ENCODE measurements around the gene KRT76. TPM values are rescaled to one million over a fixed set of nuclear protein-coding genes. Genes with fewer than 3 reads are reported as not detected.

The KRT76 gene
- not detected in 2 replicates for total RNA-seq

DNA sequence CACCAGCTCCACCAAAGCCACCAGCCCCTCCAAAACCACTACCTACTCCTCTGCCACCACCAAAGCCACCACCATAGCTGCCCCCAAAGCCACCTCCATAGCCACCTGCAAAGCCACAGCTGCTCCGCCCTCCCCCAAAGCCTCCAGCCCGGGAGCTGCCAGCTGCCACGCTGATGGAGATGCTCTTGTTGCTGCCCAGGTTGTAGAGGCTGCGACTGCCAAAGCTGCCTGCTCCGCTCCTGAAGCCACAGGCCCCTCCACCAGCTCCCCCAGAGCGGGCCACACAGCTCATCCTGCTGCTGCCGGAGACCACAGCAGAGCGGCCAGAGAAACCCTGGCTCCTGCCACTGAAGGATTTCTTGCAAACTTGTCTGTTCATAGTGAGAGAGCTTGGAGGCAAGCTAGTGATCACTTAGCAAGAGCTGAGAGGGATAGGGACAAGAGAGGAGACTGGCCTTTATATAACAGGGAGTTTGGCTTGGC, at the start of gene KRT76:
KRT76 (minus strand) TSS at position 433 of the 483 bp plus-strand sequence; CDS start at position 379, 54 bp downstream.

DNA sequence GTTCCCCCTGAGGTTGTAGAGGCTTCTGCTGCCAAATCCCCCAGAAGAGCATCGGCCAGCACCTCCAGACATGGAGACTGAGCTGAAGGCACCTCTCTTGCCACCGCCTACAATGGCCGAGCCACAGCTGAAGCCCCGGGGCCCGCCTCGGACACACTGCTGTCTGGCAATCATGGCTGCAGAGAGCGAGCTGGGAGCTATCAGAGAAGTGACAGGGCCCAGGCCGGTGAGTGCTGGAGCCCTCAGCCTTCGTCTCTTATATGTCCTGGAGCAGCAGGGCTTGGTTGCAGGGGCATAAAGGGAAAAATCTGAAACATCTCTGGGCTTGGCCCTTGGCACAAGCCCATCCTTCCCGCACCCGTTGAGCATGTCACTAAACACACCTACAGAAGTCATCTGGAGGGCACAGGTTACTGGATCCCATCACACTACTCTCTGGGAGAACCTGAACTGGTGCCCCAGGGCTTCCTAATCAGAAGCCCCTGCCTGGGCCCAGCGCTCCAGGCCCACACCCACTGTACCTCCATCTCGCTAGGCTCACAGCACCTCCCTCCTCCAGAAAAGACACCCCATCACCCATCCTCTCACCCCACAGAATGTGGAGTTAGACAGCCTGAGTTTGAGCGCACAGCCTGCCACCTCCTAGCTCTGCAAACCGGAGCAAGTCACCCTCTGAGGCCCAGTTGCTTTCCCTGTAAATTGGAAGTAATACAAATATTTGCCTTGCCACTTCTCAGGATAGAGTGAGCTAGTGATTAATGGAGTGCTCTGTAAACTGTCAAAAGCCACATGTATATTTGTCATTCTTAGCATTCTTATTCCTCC, 37.0 kb upstream of the KRT76 start, which contains the start of gene KRT4:
KRT4 (minus strand) TSS at position 232 of the 825 bp plus-strand sequence; CDS start at position 174, 58 bp downstream.

DNA sequence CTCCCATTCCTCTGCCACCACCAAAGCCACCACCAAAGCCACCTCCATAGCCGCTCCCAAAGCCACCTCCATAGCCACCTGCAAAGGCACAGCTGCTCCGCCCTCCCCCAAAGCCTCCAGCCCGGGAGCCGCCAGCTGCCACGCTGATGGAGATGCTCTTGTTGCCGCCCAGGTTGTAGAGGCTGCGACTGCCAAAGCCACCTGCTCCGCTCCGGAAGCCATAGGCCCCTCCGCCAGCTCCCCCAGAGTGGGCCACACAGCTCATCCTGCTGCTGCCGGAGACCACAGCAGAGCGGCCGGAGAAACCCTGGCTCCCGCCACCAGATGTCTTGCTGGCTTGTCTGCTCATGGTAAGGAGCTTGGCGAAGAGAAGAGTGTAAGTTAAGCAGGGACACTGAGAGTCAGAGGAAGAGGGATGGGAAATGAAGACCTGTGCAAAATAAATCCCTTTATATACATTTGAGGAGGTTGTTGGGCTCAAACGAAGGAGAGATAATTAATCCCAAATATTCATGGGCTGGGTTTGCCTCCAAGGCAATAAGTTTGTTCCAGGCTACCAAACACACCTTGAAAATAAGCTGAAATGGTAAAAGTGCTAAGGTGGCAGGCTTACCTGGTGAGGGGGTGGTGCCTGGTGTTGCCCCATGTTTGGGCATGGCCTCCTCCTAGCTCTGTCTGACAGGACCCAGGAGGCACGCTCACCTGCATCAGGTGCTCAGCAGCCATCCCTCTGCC, 18.7 kb upstream of the KRT76 start, which contains the start of gene KRT3:
KRT3 (minus strand) TSS at position 424 of the 735 bp plus-strand sequence; CDS start at position 349, 75 bp downstream.

Other genes starting within 250 kb of the KRT76 start
- not detected in 2 replicates for gene KRT71, start 224.2 kb downstream of the KRT76 start, total RNA-seq
- not detected in 2 replicates for gene KRT74, start 203.5 kb downstream of the KRT76 start, total RNA-seq
- not detected in 2 replicates for gene KRT72, start 175.9 kb downstream of the KRT76 start, total RNA-seq
- not detected in 2 replicates for gene KRT73, start 158.8 kb downstream of the KRT76 start, total RNA-seq
- not detected in 2 replicates for gene KRT2, start 125.1 kb downstream of the KRT76 start, total RNA-seq
- not detected in 2 replicates for gene KRT1, start 96.9 kb downstream of the KRT76 start, total RNA-seq
- gene KRT77, start 73.8 kb downstream of the KRT76 start, total RNA-seq = not detected in 2 replicates
- gene KRT3, start 18.8 kb upstream of the KRT76 start, total RNA-seq = not detected in 2 replicates
- gene KRT4, start 36.8 kb upstream of the KRT76 start, total RNA-seq = not detected in 2 replicates
- not detected in 2 replicates for gene KRT79, start 57.0 kb upstream of the KRT76 start, total RNA-seq
- gene KRT78, start 71.6 kb upstream of the KRT76 start, total RNA-seq = not detected in 2 replicates
- 551 and 563 TPM in 2 replicates for gene KRT8, start 127.7 kb upstream of the KRT76 start, total RNA-seq
- gene KRT18, start 171.8 kb upstream of the KRT76 start, total RNA-seq = 1,160 and 1,174 TPM in 2 replicates
- 422 and 508 TPM in 2 replicates for gene EIF4B, start 229.1 kb upstream of the KRT76 start, total RNA-seq